GM18870 (cell line): Measurements from ENCODE around the gene MMP24OS.
"Not testable (repeated sequence)": the region's sequence is repeated elsewhere in the genome, so short reads cannot be mapped to it uniquely, and the experiment has no call there.

Source experiments
- ATAC-seq: cut with Tn5 transposase; IDR thresholded peaks from one replicate; pipeline ENCODE4 v1.9.1; 2021; ENCODE audit warnings: moderate library complexity; ENCODE audit not compliant: unreplicated experiment

Gene MMP24OS

GRCh38 chr20:35252598-35252997, 25.3 kb downstream of the MMP24OS start:
- not testable (repeated sequence) for ATAC-seq

- ATAC-seq = peak; percentile 55
These were observed 25.9 kb downstream of the MMP24OS start for GRCh38 chr20:35252037-35252461.

- no peak for ATAC-seq
These were observed 26.3 kb downstream of the MMP24OS start for GRCh38 chr20:35251613-35251940.

GRCh38 chr20:35248641-35249475, 29.1 kb downstream of the MMP24OS start:
- ATAC-seq = no peak

GRCh38 chr20:35246723-35247122, 31.2 kb downstream of the MMP24OS start:
- no peak for ATAC-seq

- ATAC-seq = no peak
These were observed 33.9 kb downstream of the MMP24OS start for GRCh38 chr20:35243986-35244385.

GRCh38 chr20:35243317-35243716, 34.6 kb downstream of the MMP24OS start:
- no peak for ATAC-seq

GRCh38 chr20:35240811-35241293, 37.1 kb downstream of the MMP24OS start:
- ATAC-seq = no peak

- ATAC-seq = no peak
These were observed 37.7 kb downstream of the MMP24OS start for GRCh38 chr20:35240083-35240810.

- no peak for ATAC-seq
These were observed 39.2 kb downstream of the MMP24OS start for GRCh38 chr20:35238735-35239134.

- ATAC-seq = no peak
These were observed 39.8 kb downstream of the MMP24OS start for GRCh38 chr20:35238170-35238569.

- ATAC-seq = no peak
These were observed 40.4 kb downstream of the MMP24OS start for GRCh38 chr20:35237486-35237885.

GRCh38 chr20:35235881-35236280, 42.0 kb downstream of the MMP24OS start:
- ATAC-seq = no peak

- ATAC-seq = no peak
These were observed 45.3 kb downstream of the MMP24OS start for GRCh38 chr20:35232575-35232974.

- no peak for ATAC-seq
These were observed 50.8 kb downstream of the MMP24OS start for GRCh38 chr20:35226884-35227681.
